Non-pigmented ciliary epithelial cell (primary cell): Measurements from ENCODE around the gene SAGE1.
"Not testable (repeated sequence)": the region's sequence is repeated elsewhere in the genome, so short reads cannot be mapped to it uniquely, and the experiment has no call there.

Experiments
- DNase-seq: peaks from one replicate; pipeline ENCODE4 v3.0.0-alpha.2; 2010; ENCODE audit warnings: low read depth

Gene SAGE1, protein sequence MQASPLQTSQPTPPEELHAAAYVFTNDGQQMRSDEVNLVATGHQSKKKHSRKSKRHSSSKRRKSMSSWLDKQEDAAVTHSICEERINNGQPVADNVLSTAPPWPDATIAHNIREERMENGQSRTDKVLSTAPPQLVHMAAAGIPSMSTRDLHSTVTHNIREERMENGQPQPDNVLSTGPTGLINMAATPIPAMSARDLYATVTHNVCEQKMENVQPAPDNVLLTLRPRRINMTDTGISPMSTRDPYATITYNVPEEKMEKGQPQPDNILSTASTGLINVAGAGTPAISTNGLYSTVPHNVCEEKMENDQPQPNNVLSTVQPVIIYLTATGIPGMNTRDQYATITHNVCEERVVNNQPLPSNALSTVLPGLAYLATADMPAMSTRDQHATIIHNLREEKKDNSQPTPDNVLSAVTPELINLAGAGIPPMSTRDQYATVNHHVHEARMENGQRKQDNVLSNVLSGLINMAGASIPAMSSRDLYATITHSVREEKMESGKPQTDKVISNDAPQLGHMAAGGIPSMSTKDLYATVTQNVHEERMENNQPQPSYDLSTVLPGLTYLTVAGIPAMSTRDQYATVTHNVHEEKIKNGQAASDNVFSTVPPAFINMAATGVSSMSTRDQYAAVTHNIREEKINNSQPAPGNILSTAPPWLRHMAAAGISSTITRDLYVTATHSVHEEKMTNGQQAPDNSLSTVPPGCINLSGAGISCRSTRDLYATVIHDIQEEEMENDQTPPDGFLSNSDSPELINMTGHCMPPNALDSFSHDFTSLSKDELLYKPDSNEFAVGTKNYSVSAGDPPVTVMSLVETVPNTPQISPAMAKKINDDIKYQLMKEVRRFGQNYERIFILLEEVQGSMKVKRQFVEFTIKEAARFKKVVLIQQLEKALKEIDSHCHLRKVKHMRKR

DNA sequence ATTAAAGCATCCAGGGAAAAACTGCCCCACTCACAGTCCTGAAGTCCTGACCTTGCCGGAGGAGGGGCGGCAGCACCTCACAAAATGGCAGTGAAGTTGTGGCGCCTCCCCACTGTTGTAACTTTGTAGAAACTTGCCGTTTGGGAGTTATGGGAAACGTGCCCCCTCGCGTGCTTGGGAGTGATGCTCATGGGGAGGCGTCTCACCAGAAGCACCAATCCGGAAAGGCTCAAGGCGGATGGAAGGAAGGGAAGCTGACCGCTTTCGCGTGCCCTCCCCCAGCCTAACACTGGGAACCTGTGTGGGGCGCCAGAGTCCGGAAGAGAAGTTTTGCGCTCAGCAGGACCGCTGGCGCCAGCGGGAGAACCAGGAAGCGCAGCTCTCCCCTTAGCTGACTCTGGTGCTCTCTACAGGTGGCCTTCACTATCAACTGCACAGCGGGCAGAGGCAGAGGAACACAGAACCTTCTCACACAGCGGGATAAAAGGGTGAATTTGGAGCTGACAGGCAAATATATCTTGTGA, at the start of gene SAGE1, which contains the start of gene CT45A10:
TSS of gene SAGE1 (plus strand) at position 423 of the 524 bp plus-strand sequence. CDS start 2,527 bp downstream, outside the sequence.
TSS of gene CT45A10 (minus strand) at position 151 of the 524 bp plus-strand sequence. CDS start 8,100 bp downstream, outside the sequence.
- no peak for DNase-seq

DNA sequence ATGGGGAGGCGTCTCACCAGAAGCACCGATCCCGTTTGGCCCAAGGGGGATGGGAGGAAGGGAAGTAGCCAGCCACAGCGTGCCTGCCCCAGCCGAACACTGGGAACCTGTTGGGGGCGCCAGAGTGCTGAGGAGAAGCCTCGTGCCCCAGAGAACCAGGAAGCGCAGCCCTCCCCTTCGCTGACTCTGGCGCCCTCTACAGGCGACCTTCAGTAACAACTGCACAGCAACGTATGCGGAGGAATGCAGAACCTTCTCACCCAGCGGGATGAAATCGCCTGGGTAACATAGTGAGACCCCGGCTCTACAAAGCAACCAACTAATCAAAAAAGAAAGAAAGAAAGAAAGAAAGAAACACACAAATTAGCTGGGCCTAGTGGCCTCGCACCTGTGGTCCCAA, 39.1 kb upstream of the SAGE1 start, which contains the start of gene CT45A8:
TSS of gene CT45A8 (minus strand) at position 101 of the 400 bp plus-strand sequence. CDS start 3,755 bp downstream, outside the sequence.
- not testable (repeated sequence) for DNase-seq

DNA sequence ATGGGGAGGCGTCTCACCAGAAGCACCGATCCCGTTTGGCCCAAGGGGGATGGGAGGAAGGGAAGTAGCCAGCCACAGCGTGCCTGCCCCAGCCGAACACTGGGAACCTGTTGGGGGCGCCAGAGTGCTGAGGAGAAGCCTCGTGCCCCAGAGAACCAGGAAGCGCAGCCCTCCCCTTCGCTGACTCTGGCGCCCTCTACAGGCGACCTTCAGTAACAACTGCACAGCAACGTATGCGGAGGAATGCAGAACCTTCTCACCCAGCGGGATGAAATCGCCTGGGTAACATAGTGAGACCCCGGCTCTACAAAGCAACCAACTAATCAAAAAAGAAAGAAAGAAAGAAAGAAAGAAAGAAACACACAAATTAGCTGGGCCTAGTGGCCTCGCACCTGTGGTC, 21.8 kb upstream of the SAGE1 start, which contains the start of gene CT45A9:
TSS of gene CT45A9 (minus strand) at position 101 of the 400 bp plus-strand sequence. CDS start 3,751 bp downstream, outside the sequence.
- DNase-seq = not testable (repeated sequence)

DNA sequence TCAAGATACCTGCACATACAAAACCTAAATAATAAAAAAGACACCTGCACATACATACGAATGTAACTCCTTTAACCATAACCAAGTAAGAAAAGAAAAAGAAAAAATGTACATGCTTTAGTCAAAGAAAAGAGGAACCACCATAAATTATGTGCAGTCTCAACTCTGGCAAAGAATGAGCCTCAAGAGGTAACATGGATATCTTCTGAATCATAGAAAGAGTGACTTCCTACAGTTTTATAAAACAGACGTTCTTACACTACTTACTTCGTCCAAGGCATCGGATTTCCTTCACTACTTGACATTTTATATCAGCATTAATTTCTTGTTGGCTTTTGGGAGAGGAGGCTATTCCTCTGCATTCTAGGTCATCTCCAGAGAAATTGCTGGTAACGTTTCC, 10.8 kb upstream of the SAGE1 start:
- not testable (repeated sequence) for DNase-seq

DNA sequence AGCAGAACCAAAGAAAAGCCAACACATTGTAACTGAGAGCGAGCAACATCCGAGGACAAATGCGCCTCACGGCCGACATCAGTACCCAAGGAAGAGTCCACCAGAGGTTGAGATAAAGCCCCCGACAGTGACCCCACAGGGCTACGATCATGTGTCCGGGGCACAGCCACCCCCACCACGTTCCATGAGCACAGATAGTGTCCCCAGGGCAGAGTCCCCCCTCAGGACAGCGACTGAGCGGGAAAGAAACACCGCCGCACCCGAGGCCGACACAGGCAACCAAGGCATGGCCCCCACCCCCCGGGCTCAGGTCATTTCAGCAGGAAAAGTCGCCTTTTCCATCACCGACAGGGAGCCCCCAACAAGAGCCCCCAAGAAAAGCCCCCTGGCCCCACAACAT, 5.3 kb upstream of the SAGE1 start:
- not testable (repeated sequence) for DNase-seq

DNA sequence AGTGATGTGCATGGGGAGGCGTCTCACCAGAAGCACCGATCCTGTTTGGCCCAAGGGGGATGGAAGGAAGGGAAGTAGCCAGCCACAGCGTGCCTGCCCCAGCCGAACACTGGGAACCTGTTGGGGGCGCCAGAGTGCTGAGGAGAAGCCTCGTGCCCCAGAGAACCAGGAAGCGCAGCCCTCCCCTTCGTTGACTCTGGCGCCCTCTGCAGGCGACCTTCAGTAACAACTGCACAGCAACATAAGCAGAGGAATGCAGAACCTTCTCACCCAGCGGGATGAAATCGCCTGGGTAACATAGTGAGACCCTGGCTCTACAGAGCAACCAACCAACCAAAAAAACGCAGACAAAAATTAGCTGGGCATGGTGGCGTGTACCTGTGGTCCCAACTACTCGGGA, 4.5 kb upstream of the SAGE1 start:
- DNase-seq = not testable (repeated sequence)

DNA sequence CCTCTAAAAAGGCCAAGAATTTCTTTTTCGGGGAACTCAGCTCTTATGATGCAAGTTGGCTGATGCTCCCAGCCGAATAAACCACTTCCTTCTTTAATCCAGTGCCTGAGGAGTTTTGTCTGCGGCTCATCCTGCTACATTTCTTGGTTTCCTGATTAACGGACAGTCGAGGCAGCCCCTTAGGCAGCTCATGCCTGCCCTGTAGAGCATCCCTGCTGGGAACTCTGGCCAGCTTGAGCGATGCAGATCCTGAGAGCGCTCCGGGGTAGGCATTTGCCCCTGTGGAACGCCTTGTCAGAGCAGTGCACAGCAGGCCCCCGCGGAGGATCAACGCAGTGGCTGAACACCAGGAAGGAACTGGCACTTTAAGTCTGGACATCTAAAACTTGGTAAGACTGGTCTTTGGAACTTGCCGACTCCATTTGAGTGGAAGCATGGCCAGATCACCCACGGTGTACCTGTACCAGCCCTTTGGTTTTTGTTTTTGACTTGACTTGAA, 3.4 kb upstream of the SAGE1 start:
- no peak for DNase-seq

DNA sequence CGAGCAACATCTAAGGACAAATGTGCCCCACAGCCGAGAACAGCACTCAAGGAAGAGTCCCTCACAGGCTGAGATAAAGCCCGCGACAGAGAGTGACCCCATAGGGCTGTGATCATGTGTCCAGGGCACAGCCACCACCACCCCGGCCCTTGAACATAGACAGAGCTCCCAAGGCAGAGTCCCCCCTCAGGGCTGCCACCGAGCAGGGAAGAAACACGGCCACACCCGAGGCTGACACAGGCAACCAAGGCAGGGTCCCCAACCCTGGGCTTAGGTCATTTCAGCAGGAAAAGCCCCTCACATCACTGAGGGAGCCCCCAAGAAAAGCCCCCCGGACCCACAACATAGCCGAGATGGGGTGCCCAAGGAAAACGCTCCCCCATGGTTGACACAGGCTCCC, 735 bp upstream of the SAGE1 start:
- no peak for DNase-seq

DNA sequence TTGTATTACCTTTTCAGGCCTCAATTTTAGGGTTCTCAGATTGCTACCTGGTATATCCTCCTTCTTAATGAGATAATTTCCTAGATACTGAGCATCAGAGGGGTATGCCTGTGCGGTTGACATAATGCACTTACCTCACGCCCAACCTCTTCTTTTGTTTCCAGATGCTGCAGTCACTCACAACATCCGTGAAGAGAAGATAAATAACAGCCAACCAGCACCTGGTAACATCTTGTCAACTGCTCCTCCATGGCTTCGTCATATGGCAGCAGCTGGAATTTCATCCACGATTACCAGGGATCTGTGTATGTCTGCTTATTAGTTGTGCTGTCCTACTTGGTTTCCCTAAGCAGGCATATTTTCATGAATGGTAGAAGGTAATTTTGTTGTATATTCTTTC, 16.7 kb downstream of the SAGE1 start:
- no peak for DNase-seq

DNA sequence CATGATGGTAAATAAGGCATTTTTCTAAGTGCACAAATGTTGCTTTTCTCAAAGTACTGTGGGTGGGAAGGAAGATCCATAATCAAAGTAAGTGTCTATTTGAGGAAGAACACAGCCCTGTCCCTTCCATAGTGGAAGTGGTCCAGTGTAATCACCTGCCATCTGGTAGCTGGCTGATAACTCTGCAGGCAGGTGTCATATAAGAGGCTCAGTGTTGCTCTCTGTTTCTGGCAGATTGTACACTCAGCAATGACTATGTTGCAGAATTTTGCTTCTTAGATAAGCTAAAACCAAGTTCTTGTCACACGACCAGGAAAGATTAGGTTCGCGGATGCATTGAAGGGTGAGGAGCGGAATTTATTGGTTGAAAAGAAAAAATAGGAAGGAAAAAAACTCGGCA, 20.9 kb downstream of the SAGE1 start:
- DNase-seq = no peak

DNA sequence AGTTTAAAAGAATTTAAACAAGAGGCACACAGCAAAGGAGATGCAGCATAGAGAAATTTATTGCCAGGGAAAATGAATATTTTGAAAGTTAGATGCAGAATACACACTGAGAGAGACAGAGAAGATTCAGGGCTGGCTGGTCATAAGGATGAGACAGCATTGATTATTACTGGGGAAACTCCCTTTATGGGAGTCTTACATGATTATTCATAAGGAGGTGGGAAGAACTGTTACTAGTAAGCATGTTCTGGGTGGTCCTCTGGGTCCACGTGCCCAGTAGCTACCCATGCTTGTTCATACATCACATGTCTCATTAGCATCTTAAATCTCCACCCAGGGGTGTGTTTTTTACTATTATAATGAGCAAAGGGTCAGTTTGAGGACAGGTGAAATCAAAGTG, 27.0 kb downstream of the SAGE1 start:
- DNase-seq = not testable (repeated sequence)

DNA sequence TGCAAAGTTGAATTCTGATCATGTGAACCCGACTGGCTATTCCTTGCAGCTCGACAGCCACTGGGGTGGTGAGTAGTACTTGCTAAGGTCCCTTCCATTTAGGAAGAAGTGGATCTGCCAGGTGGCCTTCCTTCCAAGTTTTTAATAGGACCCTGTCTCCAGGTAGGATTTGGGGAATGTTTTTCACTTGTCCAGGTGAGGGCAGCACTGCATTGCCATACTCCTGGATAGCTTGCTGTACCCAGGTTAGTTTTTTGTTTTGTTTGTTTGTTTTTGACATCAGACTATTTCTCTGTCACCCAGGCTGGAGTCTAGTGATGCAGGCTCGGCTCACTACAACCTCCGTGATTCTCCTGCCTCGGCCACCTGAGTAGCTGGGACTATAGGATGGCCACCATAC, 29.8 kb downstream of the SAGE1 start:
- no peak for DNase-seq

DNA sequence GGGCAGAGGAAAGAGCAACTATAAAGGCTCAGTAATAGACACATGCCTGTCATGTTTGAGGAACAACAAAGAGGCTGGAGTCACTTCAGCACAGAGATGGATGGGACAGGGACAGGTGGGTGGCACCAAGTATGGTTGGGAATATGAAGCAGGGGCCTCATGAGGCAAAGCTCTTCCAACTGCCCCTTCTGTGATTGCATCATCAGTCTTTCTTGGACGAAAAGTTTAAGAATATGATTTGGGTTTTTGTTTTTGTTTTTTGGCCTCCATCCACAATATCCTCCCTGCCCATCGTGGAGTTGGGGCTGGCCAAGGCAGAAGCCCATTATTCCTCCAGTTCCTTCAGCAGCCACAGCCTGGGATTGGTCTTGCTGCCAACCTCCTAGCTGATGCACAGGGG, 34.4 kb downstream of the SAGE1 start:
- DNase-seq = no peak

DNA sequence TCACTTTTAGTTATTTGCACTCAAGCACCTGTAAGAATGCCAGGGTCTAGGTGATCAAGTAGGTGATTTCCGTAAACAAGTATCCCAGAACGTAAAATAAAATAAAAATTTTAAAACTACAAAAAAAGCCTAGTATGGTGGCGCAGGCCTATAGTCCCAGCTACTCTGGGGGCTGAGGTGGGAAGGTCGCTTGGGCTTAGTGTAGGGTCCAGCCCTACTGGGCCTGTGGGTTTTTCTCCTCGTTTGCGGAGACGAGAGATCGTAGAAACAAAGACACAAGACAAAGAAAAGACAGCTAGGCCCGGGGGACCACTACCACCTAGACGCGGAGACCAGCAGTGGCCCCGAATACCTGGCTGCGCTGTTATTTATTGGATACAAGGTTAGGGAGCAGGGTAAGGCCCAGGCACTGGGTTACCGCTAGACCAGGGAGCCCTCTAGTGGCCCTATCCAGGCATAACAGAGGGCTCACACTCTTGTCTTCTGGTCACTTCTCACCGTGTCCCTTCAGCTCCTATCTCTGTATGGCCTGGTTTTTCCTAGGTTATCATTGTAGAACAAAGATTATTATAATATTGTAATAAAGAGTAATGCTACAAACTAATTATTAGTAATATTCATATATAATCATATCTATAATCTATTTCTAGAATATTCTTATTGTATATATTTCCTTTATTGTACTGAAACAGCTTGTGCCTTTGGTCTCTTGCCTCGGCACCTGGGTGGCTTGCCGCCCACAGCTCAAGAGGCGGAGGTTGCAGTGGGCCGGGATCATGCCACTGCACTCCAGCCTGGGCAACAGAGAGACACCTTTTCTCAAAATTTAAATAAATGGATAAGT, 38.4 kb downstream of the SAGE1 start:
- DNase-seq = no peak

DNA sequence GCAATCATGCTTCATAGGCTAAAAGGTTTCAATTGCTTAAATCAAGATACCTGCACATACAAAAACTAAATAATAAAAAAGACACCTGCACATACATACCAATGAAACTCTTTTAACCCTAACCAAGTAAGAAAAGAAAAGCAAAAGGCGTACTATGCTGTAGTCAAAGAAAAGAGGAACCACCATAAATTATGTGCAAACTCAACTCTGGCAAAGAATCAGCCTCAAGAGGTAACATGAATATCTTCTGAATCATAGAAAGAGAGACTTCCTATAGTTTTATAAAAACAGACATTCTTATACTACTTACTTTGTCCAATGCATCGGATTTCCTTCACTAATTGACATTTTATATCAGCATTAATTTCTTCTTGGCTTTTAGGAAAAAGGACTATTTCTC, 51.0 kb downstream of the SAGE1 start:
- DNase-seq = no peak

DNA sequence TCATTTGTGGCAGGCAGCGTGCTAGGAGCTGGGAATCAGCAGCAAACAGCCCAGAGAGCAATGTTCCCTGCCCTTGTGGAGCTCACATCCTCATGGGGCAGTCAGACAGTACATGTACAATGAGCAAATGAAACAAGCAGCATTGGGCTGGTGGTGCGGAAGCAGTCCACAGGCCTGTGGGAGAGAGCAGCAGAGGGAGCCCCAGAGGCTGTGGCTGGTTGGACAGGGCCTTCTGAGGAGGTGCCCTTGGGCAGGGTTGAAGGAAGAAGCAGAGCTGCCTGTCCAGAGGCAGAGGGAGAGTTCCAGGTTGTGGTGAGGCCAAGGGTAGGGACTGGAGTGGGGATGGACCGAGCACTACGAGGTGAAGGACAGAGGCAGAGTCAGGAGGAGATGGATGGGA, 57.8 kb downstream of the SAGE1 start:
- DNase-seq = no peak
